ENCODE results near the gene LRRC30.

LRRC30 gene

DNA sequence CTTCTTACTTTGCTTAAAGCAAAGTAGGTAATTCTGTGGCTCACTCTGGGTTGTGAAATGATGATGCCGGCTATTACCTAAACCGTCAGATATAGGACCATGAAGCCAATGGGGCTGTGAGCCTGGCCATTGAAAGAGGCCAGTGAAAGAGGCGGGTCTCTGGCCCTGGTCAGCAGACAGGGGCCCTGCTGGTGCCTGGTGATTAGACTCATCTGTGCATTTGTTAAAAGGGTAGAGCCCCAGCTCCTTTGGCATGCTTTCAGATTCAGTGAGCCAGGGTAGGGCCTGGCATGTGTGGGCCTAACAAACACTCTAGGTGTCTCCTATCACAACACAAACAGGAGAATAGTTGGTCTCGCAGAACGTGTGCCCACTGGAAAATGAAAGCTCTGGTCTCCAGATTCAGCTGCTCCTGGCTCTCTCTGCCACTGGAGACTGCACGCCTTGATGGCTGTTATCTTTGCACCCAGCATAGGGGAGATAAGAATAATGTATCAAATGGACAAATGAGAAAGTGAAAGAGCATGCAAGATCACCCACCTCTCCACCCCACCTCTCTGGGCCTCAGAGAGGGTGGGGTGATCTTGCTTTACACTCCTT, 6.9 kb downstream of the LRRC30 start:
- DNase-seq (ENCODE audit: low read depth in 1 of 2, low spot score in 1 of 2): no peak

DNA sequence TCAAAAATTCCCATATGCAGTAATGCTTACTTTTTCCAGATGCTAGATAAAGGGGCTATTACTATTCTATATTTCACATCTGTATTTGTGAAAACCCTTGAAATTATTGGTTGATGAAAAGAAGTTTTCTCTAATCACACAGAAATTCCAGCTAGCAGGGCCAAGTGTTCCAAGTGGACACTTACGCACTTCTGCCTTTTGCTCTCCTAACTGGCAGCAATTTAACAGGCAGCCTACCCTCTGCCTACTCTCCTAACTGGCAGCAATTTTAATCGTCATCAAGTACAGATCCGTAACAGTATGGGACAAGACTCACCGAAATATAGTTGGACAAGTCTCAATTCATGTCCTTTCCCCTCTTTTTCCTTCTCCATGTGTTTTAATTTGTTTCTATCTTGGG, 12.0 kb downstream of the LRRC30 start:
- no peak for DNase-seq (ENCODE audit: low read depth in 1 of 2, low spot score in 1 of 2)

DNA sequence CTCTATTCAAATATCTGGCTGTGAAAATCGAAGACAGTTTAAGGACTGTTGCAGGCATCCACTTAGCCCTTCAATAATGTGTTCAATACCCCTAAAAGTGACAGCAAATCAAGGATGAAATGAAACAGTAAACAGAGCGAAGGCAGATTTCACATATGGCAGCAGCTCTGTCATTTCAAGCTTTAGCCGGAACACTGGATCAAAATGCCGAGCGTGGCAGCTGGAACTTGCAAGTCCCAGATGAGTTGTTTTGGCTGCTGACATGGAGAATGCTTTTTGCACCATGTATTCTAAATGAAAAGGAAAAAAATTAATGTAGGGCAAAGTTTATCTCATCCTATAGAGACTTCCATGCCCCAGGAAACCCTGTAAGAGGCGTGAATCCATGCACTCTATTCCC, 18.0 kb downstream of the LRRC30 start:
- DNase-seq (ENCODE audit: low read depth in 1 of 2, low spot score in 1 of 2): no peak

DNA sequence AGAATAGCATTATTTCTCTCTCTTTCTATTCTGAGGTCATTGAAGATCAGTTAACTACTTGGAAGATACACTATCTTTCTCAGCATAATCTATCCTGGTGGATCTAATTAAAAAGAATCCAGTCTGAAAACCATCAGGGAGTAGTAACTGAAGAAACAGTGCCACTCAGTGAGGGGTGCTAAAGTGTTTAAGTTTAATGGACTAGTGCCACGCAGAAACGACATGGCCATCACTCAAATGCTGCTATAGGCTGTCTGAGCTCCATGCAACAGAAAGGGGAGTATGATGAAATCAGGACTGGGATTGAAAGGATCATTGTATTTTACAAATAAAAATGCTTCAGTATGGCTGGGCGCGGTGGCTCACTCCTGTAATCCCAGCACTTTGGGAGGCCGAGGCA, 23.3 kb downstream of the LRRC30 start:
- DNase-seq (ENCODE audit: low read depth in 1 of 2, low spot score in 1 of 2): no peak

DNA sequence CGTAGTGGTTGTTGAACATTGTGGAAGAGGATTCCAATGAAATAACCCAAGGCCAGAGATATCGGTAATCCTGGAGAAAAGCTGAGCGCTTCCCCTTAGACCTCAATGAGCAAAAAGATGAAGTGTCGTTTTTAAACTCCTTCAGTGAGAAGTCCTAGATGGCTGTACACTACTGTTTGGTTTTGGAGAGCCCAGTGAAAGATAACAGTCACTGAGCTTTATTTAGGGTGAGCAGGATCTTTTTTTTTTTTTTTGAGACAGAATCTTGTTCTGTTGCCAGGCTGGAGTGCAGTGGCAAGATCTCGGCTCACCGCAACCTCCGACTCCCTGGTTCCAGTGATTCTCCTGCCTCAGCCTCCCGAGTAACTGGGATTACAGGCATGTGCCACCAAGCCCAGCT, 24.2 kb downstream of the LRRC30 start:
- no peak for DNase-seq (ENCODE audit: low read depth in 1 of 2, low spot score in 1 of 2)

DNA sequence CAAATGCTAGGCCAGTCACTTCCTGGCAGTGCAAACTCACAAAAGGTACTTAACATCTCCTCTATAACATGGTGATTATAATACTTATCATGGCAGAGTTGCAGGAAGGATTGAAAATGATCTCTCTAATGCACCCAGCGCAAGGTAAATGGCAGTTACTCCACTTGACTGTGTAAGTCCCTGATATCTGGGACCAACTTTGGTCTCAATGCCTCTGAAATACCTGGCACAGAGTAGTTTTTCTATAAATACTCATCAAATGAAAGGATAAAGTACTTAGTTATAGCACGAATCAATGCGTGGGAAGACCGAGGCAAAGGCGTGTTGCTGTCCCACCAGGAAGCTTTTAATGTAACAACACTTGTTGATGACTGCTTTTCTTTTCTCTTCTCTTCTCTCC, 24.8 kb downstream of the LRRC30 start:
- DNase-seq (ENCODE audit: low read depth in 1 of 2, low spot score in 1 of 2): no peak

DNA sequence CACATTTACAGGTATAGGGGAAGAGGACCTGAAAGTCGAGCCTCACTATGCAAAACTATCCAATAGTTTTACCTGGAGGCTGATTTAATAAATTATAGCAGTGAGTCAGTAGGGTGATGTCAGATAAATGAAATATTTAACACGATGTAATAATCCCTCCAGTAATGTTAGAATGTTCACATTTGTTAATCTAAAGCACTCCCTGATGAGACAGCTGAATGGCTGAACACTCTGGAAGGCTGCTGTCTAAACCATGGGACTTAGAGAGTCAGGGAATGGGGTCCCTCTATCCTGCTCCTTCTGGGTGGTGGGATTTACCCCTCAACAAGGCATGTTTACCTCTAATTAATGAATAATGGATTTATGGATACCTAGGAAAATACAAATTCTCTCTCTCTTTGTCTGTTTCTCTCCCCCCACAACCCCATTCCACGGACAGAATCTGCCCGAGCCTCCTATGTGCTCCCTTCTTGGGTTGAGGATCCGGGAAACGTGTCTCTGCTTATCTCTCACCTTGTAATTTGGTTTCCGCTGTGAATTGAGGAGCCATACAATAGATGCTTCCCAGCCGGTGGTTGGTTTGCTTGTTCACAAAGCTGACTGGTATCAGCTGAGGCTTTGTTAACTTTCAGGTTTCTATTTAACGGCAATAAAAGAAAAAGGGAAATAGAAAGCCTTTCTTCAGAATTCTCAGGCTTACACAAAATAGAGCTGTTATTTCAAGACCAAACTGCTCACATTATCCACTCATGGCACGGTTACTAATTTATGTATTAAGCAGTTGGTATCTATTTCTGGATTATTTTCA, 25.9 kb downstream of the LRRC30 start:
- DNase-seq (ENCODE audit: low read depth in 1 of 2, low spot score in 1 of 2): no peak

DNA sequence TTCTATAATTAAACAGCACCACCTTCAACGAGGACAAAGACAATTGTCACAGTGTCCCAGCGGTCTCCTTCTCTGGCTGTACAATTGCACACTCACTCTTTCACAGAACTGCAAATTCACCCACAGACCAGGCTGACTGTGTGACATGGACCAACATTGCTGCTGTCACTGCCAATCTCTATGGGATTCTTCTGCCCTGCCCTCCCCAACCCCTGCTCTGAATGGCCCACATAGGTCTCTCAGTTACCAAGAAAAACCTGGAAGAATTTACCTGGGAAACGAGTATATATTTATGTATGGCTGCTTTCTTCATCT, 26.5 kb downstream of the LRRC30 start:
- DNase-seq (ENCODE audit: low read depth in 1 of 2, low spot score in 1 of 2): no peak

DNA sequence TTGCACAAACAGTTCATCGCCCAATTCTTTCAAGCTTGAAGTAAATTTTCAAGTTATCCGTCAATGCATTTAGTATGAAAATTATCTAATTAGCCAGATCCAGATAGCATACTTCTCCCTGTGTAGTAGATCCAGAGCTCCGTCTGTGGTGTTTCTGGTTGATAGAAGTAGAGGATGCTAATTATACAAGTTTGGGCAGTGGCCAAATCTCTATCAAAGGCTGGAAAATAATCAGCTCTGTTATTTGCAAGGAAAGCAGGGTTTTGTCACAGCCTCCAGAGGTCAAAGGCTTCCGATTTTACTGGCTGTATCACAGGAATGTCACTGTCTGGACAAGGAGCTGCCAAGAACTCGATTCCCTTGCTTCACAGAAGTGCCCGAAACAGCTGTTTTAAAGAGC, 28.6 kb downstream of the LRRC30 start:
- no peak for DNase-seq (ENCODE audit: low read depth in 1 of 2, low spot score in 1 of 2)

DNA sequence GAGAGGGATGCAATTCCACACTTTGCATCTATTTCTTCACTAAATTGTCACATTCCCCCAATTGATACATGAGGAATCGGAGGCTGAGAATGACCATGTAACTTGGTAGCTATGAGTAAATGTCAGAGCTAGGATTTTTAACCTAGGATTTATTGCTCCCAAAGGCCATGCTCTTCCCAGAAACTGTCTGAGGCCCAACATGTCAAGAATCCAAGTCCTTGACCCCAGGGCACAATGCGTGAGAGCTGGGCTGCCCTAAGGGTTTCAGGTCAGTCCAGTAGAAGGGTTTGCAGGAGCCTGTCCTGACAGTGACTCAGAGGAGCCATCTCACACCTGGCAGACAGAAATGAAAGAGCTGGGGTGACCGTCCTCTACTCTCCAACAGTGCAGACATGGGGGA, 30.3 kb downstream of the LRRC30 start:
- no peak for DNase-seq (ENCODE audit: low read depth in 1 of 2, low spot score in 1 of 2)

DNA sequence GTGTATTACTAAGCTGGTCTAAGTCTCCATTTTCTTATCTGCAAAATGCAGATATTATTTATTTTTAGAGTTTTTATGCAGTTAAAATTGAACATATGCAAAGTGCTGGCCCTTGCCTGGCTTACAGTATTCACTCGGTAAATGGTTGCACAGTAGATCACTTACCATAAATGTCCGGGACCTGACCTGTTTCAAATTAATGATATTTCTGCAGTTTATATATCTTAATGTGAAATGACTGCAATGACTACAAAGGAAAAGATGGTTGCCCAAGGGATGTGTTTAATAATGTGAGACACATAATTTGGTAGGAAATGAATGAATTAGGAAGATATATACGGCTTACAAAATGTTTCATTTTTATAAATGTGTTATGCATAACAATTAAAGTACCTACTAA, 37.1 kb downstream of the LRRC30 start:
- DNase-seq (ENCODE audit: low read depth in 1 of 2, low spot score in 1 of 2): no peak

DNA sequence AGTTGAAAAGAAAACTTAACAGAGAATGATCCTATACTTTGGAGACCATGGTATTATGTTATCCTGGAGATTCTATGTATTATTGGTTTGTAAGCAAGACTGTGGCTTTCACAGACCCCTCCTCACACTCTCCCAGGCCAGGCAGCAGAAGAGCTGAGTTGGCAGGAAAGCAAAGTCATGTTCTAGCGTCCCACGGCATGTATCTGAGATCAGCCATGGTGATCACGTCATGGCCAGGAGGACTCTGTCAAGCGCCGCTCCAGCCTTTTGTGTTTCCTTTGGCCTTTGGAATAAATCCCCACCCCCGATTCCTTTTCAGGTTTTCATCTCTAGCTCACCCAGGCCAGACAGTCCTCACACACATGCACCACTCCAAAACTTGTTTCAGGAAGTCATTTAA, 39.1 kb downstream of the LRRC30 start:
- no peak for DNase-seq (ENCODE audit: low read depth in 1 of 2, low spot score in 1 of 2)

DNA sequence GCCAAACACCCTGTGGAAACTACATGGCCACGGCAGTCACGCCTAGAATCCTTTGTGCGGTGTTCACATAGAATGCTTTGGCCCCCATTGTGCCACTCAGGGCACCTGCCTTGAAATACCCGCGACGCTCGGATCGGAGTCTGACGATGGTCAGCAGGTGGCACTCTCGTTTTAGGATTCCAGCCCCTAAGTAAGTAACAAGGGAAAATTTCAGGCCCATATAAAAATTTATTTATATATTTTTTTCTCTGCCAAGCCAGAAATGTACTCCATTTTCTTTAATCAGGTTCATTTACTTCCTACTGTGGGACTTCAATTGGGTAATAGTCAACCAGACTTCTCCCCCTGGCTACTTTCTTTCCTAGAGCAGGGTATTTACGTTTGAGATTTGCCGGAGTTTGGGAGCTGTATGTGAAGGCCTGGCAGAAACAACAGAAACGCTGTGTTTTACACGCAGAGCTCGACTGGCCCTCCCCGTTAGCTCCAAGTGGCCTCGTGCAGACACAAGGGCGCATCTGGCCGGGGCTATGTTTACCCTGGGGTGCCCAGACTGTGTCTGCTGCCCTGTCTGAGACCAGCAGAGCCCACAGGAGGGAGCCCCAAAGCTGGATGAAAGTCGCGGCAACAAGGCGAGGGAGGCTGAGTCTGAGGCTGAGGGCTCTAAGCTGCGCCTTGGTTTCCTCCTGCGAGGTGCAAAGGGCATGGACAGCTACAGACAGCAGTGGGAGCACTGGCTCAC, 41.6 kb downstream of the LRRC30 start:
- DNase-seq (ENCODE audit: low read depth in 1 of 2, low spot score in 1 of 2): no peak

DNA sequence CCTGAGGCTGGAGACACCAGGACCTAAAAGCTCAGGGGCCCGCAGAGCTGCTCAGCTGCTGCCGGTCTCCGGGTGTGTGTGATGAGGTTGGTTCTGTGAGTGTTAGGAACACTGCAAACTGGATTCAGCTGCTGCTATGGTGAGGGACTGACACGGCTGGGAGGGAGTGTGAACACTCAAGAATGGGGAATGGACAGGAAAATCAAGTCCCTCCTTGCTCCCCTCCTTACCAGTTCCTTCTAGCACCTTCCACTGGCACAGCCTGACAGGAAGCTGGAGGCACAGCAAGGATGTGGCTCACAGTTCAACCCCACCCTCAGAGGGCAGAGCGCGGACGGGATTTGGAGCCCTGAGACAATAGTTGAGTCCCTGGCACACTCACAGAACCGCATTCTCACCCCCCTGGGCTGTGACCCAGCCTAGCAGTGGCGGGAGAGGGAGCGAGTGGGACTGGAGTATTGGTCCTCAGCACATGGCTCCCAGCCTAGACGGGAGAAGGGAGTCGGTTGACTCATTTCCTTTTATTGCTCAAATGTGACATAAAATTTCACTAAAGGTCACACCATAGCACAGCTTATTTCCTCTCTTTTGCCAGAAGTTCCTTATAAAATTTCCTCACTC, 42.5 kb downstream of the LRRC30 start:
- no peak for DNase-seq (ENCODE audit: low read depth in 1 of 2, low spot score in 1 of 2)

DNA sequence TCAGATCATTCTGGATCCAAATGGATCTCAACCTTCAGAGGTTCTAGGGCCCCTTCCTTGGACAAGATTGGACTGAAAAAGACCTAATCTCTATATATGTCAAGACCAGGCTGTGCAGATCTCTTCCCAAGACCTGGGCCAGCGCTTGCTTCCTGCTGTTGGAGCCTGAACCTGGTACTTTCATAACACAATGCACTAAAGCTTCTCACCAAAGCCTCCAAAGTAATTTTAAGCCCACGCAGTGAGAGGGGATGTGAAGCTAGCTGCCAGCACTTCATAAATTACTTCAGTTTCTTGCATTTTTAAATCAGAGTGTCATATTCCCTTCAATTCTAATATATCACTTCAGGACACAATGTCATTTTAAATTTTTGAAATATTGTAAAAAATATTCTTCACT, 50.7 kb downstream of the LRRC30 start:
- DNase-seq (ENCODE audit: low read depth in 1 of 2, low spot score in 1 of 2): no peak
